IgD-negative memory B cell (primary cell): Measurements from ENCODE around the gene EPHA4. TPM values are rescaled to one million over a fixed set of nuclear protein-coding genes. Genes with fewer than 3 reads are reported as not detected.

Experiments
- H3K27ac Mint-ChIP-seq, 3 donors: one replicate each; pipeline ENCODE4 v1.8.0; 2020 to 2022; ENCODE audit warnings: mild to moderate bottlenecking in 3 of 3, mixed read lengths in 3 of 3, moderate library complexity in 1 of 3
- H3K27me3 Mint-ChIP-seq: one replicate; pipeline ENCODE4 v1.8.0; 2021; ENCODE audit warnings: mixed read lengths
- H3K36me3 Mint-ChIP-seq: one replicate; pipeline ENCODE4 v1.8.0; 2020; ENCODE audit warnings: mild to moderate bottlenecking, mixed read lengths
- H3K4me1 Mint-ChIP-seq, 3 donors: one replicate each; pipeline ENCODE4 v1.8.0; 2020 to 2022; ENCODE audit warnings: mixed read lengths in 3 of 3, mild to moderate bottlenecking in 1 of 3
- H3K4me3 Mint-ChIP-seq, 4 donors: one replicate each; pipeline ENCODE4 v1.8.0; 2020 to 2022; ENCODE audit warnings: mild to moderate bottlenecking in 4 of 4, mixed read lengths in 4 of 4, moderate library complexity in 3 of 4
- H3K9me3 Mint-ChIP-seq, 3 donors: one replicate each; pipeline ENCODE4 v1.8.0; 2020 to 2021; ENCODE audit warnings: mixed read lengths in 3 of 3, mild to moderate bottlenecking in 1 of 3
- polyA plus RNA-seq: library from polyadenylated mRNA; unstranded; fragments of 300-500 nt; fragmentation: Illumina TruSeq; gene quantifications from one replicate; pipeline ENCODE4 v1.2.3, GENCODE V29; 2021

Gene EPHA4
- polyA plus RNA-seq, 1 donor from 2014 or later = 29.3 TPM

- peaks cover 6 to 11% (median 7%) of the 10 kb centered on the region in 3 donors for H3K4me1 Mint-ChIP-seq
- peaks cover 10% of the 10 kb centered on the region for H3K36me3 Mint-ChIP-seq
- H3K27me3 Mint-ChIP-seq = no peaks in the 10 kb centered on the region
- no peaks in the 10 kb centered on the region for H3K9me3 Mint-ChIP-seq
- no peak overlapping the region for H3K4me3 Mint-ChIP-seq
- H3K27ac Mint-ChIP-seq = no peak overlapping the region
These were observed 98.7 kb downstream of the EPHA4 start for GRCh38 chr2:221473451-221473850.

- Mint-ChIP-seq H3K27me3 (peaks cover 9% of the 10 kb centered on the region), H3K9me3 (no peaks in the 10 kb centered on the region), H3K27ac (no peak overlapping the region), H3K4me3 (no peak overlapping the region), H3K36me3 (peaks cover 3% of the 10 kb centered on the region), H3K4me1 (peaks cover 34 to 48% (median 45%) of the 10 kb centered on the region in 3 donors)
These were observed 103.8 kb downstream of the EPHA4 start for GRCh38 chr2:221468317-221468716.

GRCh38 chr2:221467610-221468009, 104.5 kb downstream of the EPHA4 start:
- peaks cover 41 to 55% (median 52%) of the 10 kb centered on the region in 3 donors for H3K4me1 Mint-ChIP-seq
- H3K4me3 Mint-ChIP-seq = peak overlapping the region in 1 of 4 donors; percentile 1
- peaks cover 9% of the 10 kb centered on the region for H3K27me3 Mint-ChIP-seq
- peaks cover 5% of the 10 kb centered on the region for H3K36me3 Mint-ChIP-seq
- peak overlapping the region in 1 of 3 donors; percentile 48 for H3K27ac Mint-ChIP-seq
- H3K9me3 Mint-ChIP-seq = no peaks in the 10 kb centered on the region

GRCh38 chr2:221466744-221467143, 105.4 kb downstream of the EPHA4 start:
- peaks cover 11% of the 10 kb centered on the region for H3K27me3 Mint-ChIP-seq
- H3K36me3 Mint-ChIP-seq = peaks cover 5% of the 10 kb centered on the region
- no peak overlapping the region for H3K27ac Mint-ChIP-seq
- H3K9me3 Mint-ChIP-seq = no peaks in the 10 kb centered on the region
- peak overlapping the region in 2 of 4 donors; percentile 30 to 95 for H3K4me3 Mint-ChIP-seq
- H3K4me1 Mint-ChIP-seq = peaks cover 43 to 56% (median 53%) of the 10 kb centered on the region in 3 donors

- Mint-ChIP-seq H3K36me3 (peaks cover 5% of the 10 kb centered on the region), H3K4me3 (peak overlapping the region; percentile 47 to 95 (median 72)), H3K9me3 (no peaks in the 10 kb centered on the region), H3K27me3 (peaks cover 15% of the 10 kb centered on the region), H3K27ac (peak overlapping the region; percentile 9 to 86 (median 61)), H3K4me1 (peaks cover 43 to 60% (median 56%) of the 10 kb centered on the region in 3 donors)
These were observed 106.3 kb downstream of the EPHA4 start for GRCh38 chr2:221465776-221466175.

GRCh38 chr2:221464971-221465370, 107.1 kb downstream of the EPHA4 start:
- Mint-ChIP-seq H3K4me3 (peak overlapping the region in 2 of 4 donors; percentile 53 to 95), H3K36me3 (peaks cover 6% of the 10 kb centered on the region), H3K27ac (no peak overlapping the region), H3K4me1 (peaks cover 43 to 62% (median 55%) of the 10 kb centered on the region in 3 donors), H3K9me3 (no peaks in the 10 kb centered on the region), H3K27me3 (peaks cover 15% of the 10 kb centered on the region)

GRCh38 chr2:221463241-221463896, 108.7 kb downstream of the EPHA4 start:
- Mint-ChIP-seq H3K27ac (no peak overlapping the region), H3K36me3 (peaks cover 3% of the 10 kb centered on the region)

GRCh38 chr2:221461901-221462300, 110.2 kb downstream of the EPHA4 start:
- Mint-ChIP-seq H3K36me3 (peaks cover 3% of the 10 kb centered on the region), H3K4me1 (peaks cover 37 to 56% (median 43%) of the 10 kb centered on the region in 3 donors), H3K9me3 (no peaks in the 10 kb centered on the region), H3K27ac (no peak overlapping the region), H3K27me3 (peaks cover 15% of the 10 kb centered on the region), H3K4me3 (no peak overlapping the region)

More at GRCh38 chr2:221463241-221463896, 108.7 kb downstream of the EPHA4 start:
- Mint-ChIP-seq H3K4me1 (peaks cover 43 to 62% (median 52%) of the 10 kb centered on the region in 3 donors), H3K27me3 (peaks cover 15% of the 10 kb centered on the region), H3K4me3 (peak overlapping the region in 3 of 4 donors; percentile 1 to 72 (median 44)), H3K9me3 (no peaks in the 10 kb centered on the region)

- H3K27me3 Mint-ChIP-seq = peaks cover 9% of the 10 kb centered on the region
- no peak overlapping the region for H3K4me3 Mint-ChIP-seq
- no peaks in the 10 kb centered on the region for H3K9me3 Mint-ChIP-seq
- no peak overlapping the region for H3K27ac Mint-ChIP-seq
- H3K36me3 Mint-ChIP-seq = peaks cover 9% of the 10 kb centered on the region
- peaks cover 27 to 47% (median 28%) of the 10 kb centered on the region in 3 donors for H3K4me1 Mint-ChIP-seq
These were observed 112.0 kb downstream of the EPHA4 start for GRCh38 chr2:221460136-221460535.

GRCh38 chr2:221458578-221458977, 113.5 kb downstream of the EPHA4 start:
- Mint-ChIP-seq H3K27ac (no peak overlapping the region), H3K27me3 (peaks cover 6% of the 10 kb centered on the region), H3K4me1 (peaks cover 15 to 36% (median 17%) of the 10 kb centered on the region in 3 donors), H3K9me3 (no peaks in the 10 kb centered on the region), H3K36me3 (peaks cover 9% of the 10 kb centered on the region), H3K4me3 (no peak overlapping the region)

- no peak overlapping the region for H3K4me3 Mint-ChIP-seq
- H3K9me3 Mint-ChIP-seq = no peaks in the 10 kb centered on the region
- no peaks in the 10 kb centered on the region for H3K27me3 Mint-ChIP-seq
- H3K27ac Mint-ChIP-seq = no peak overlapping the region
- peaks cover 10 to 24% (median 14%) of the 10 kb centered on the region in 3 donors for H3K4me1 Mint-ChIP-seq
- peaks cover 9% of the 10 kb centered on the region for H3K36me3 Mint-ChIP-seq
These were observed 116.9 kb downstream of the EPHA4 start for GRCh38 chr2:221455214-221455613.

GRCh38 chr2:221454459-221455105, 117.5 kb downstream of the EPHA4 start:
- Mint-ChIP-seq H3K4me1 (peaks cover 10 to 20% (median 13%) of the 10 kb centered on the region in 3 donors), H3K9me3 (peaks cover 0 to 2% (median 0%) of the 10 kb centered on the region in 3 donors), H3K27me3 (no peaks in the 10 kb centered on the region), H3K36me3 (peaks cover 10% of the 10 kb centered on the region), H3K4me3 (no peak overlapping the region), H3K27ac (no peak overlapping the region)

- H3K4me3 Mint-ChIP-seq = peak overlapping the region in 1 of 4 donors; percentile 0
- peaks cover 18 to 23% (median 23%) of the 10 kb centered on the region in 3 donors for H3K4me1 Mint-ChIP-seq
- H3K9me3 Mint-ChIP-seq = peaks cover 0 to 2% (median 0%) of the 10 kb centered on the region in 3 donors
- peaks cover 10% of the 10 kb centered on the region for H3K36me3 Mint-ChIP-seq
- H3K27ac Mint-ChIP-seq = peak overlapping the region in 1 of 3 donors; percentile 50
- peaks cover 3% of the 10 kb centered on the region for H3K27me3 Mint-ChIP-seq
These were observed 120.0 kb downstream of the EPHA4 start for GRCh38 chr2:221451862-221452788.

- Mint-ChIP-seq H3K9me3 (peaks cover 0 to 2% (median 0%) of the 10 kb centered on the region in 3 donors), H3K4me1 (peaks cover 14 to 22% (median 17%) of the 10 kb centered on the region in 3 donors), H3K27me3 (peaks cover 3% of the 10 kb centered on the region), H3K36me3 (peaks cover 6% of the 10 kb centered on the region), H3K27ac (no peak overlapping the region), H3K4me3 (no peak overlapping the region)
These were observed 121.8 kb downstream of the EPHA4 start for GRCh38 chr2:221450280-221450679.
